GM23338 (cell line): ENCODE results near the gene SLC30A7. TPM values are rescaled to one million over a fixed set of nuclear protein-coding genes. Genes with fewer than 3 reads are reported as not detected.

Source experiments
- ATAC-seq: fragments of 200-7000 bp; cut with Tn5 transposase; 3 replicates; pipeline ENCODE4 v1.9.1; 2020
- DNase-seq: peaks from one replicate; pipeline ENCODE4 v3.0.0-alpha.2; 2015; ENCODE audit warnings: low spot score
- H2AFZ ChIP-seq: fragments of 200-600 bp; sonication (generic); 2 replicates; pipeline ENCODE4 v1.8.0; 2016; ENCODE audit warnings: antibody characterized with exemption, mild to moderate bottlenecking, moderate library complexity
- H3F3A ChIP-seq: fragments of 200-600 bp; sonication (generic); replicated peaks from 2 replicates; pipeline ENCODE4 v1.8.0; 2017; ENCODE audit warnings: antibody characterized with exemption, mixed run types, low read depth
- H3K27ac ChIP-seq: fragments of 200-600 bp; sonication (generic); 2 replicates; pipeline ENCODE4 v1.6.1; 2016; ENCODE audit warnings: low read depth
- H3K27me3 ChIP-seq: fragments of 200-600 bp; sonication (generic); 2 replicates; pipeline ENCODE4 v1.8.0; 2016; ENCODE audit warnings: mild to moderate bottlenecking, mixed run types, moderate library complexity; ENCODE audit not compliant: insufficient read depth
- H3K36me3 ChIP-seq: fragments of 200-600 bp; sonication (generic); 2 replicates; pipeline ENCODE4 v1.8.0; 2016; ENCODE audit warnings: mild to moderate bottlenecking; ENCODE audit not compliant: insufficient read depth
- H3K4me1 ChIP-seq: fragments of 200-600 bp; sonication (generic); 2 replicates; pipeline ENCODE4 v1.8.0; 2016; ENCODE audit warnings: mild to moderate bottlenecking, moderate library complexity; ENCODE audit not compliant: insufficient read depth
- H3K4me2 ChIP-seq: fragments of 200-600 bp; sonication (generic); 2 replicates; pipeline ENCODE4 v1.7.1; 2017; ENCODE audit warnings: mixed run types
- H3K4me3 ChIP-seq: fragments of 200-600 bp; sonication (generic); 2 replicates; pipeline ENCODE4 v1.6.1; 2016; ENCODE audit warnings: mixed run types
- H3K79me2 ChIP-seq: fragments of 200-600 bp; sonication (generic); replicated peaks from 2 replicates; pipeline ENCODE4 v1.8.0; 2017; ENCODE audit warnings: mild to moderate bottlenecking; ENCODE audit not compliant: insufficient read depth
- H3K9me2 ChIP-seq: fragments of 200-600 bp; sonication (generic); 2 replicates; pipeline ENCODE4 v1.8.0; 2017; ENCODE audit not compliant: insufficient read depth
- H4K20me1 ChIP-seq: fragments of 200-600 bp; sonication (generic); replicated peaks from 2 replicates; pipeline ENCODE4 v1.8.0; 2017; ENCODE audit warnings: mild to moderate bottlenecking; ENCODE audit not compliant: insufficient read depth
- H3K27ac Mint-ChIP-seq: 2 replicates; pipeline ENCODE4 v1.8.0; 2020; ENCODE audit warnings: inconsistent platforms, mild to moderate bottlenecking, moderate library complexity, mixed read lengths
- H3K27me3 Mint-ChIP-seq: 3 replicates; pipeline ENCODE4 v1.8.0; 2022; ENCODE audit warnings: low read depth, mild to moderate bottlenecking, moderate library complexity, mixed read lengths, inconsistent platforms; ENCODE audit not compliant: insufficient read depth, poor library complexity
- H3K36me3 Mint-ChIP-seq: 3 replicates; pipeline ENCODE4 v1.8.0; 2021; ENCODE audit warnings: low read depth, mild to moderate bottlenecking, inconsistent platforms, moderate library complexity, mixed read lengths
- H3K4me1 Mint-ChIP-seq: 3 replicates; pipeline ENCODE4 v1.8.0; 2020; ENCODE audit warnings: mild to moderate bottlenecking, inconsistent platforms, mixed read lengths
- H3K4me3 Mint-ChIP-seq: 3 replicates; pipeline ENCODE4 v1.8.0; 2021; ENCODE audit warnings: moderate library complexity, mild to moderate bottlenecking, inconsistent platforms, mixed read lengths
- H3K9me3 Mint-ChIP-seq: 3 replicates; pipeline ENCODE4 v1.8.0; 2020; ENCODE audit warnings: moderate library complexity, mild to moderate bottlenecking, inconsistent platforms, mixed read lengths
- CREB1 ChIP-seq: fragments of 250-450 bp; sonication (Bioruptor Pico); IDR thresholded peaks from 2 replicates; pipeline ENCODE4 v1.5.0; 2020; ENCODE audit warnings: low read depth, mild to moderate bottlenecking, moderate library complexity
- EZH2 ChIP-seq: fragments of 200-600 bp; sonication (generic); IDR thresholded peaks from one replicate; pipeline ENCODE4 v1.8.0; 2017; ENCODE audit warnings: antibody characterized with exemption, mild to moderate bottlenecking, low read depth; ENCODE audit not compliant: unreplicated experiment
- EZH2phosphoT487 ChIP-seq: fragments of 200-600 bp; sonication (generic); IDR thresholded peaks from one replicate; pipeline ENCODE4 v1.8.1; 2018; ENCODE audit warnings: antibody characterized with exemption; ENCODE audit not compliant: unreplicated experiment
- JUNB ChIP-seq: IDR thresholded peaks from one replicate; pipeline ENCODE4 v1.6.1; 2016; ENCODE audit warnings: antibody characterized with exemption; ENCODE audit not compliant: unreplicated experiment
- POLR2AphosphoS5 ChIP-seq: IDR thresholded peaks from 2 replicates; pipeline ENCODE4 v1.6.1; 2016; ENCODE audit warnings: antibody characterized with exemption, low read depth
- ZNF114 ChIP-seq: fragments of 250-450 bp; sonication (Bioruptor Pico); IDR thresholded peaks from 2 replicates; pipeline ENCODE4 v1.5.0; 2020; ENCODE audit warnings: mild to moderate bottlenecking, moderate library complexity
- ZNF462 ChIP-seq: fragments of 250-450 bp; sonication (Bioruptor Pico); IDR thresholded peaks from 2 replicates; pipeline ENCODE4 v1.5.0; 2020; ENCODE audit warnings: mild to moderate bottlenecking, moderate library complexity
- polyA plus RNA-seq: library from polyadenylated mRNA; unstranded; fragments of >200 nt; fragmentation: Nextera tagmentation; extraction: Ambion mirVana; gene quantifications from 2 replicates; pipeline ENCODE4 v1.2.1, GENCODE V29; 2016
- total RNA-seq: library from RNA; depleted of rRNA; stranded (reverse); fragments of >200 nt; shearing (Covaris generic); gene quantifications from 2 replicates; pipeline ENCODE4 v1.2.3, GENCODE V29; 2014

SLC30A7 gene
- total and polyA plus RNA-seq, 2 experiments from 2014 or later, result 9.8 to 25.1 TPM

GRCh38 chr1:101029184-101029583 is 133.3 kb downstream of the SLC30A7 start (continued):
- no peak for TF ChIP-seq ZNF462
- no peak for TF ChIP-seq EZH2phosphoT487
- TF ChIP-seq ZNF114 (CRISPR knock-in tag), result no peak
- no peak for TF ChIP-seq CREB1

GRCh38 chr1:101030881-101031280 is 135.0 kb downstream of the SLC30A7 start:
- no peak for ATAC-seq
- no peak overlapping the region for H3K4me2 ChIP-seq
- no peak overlapping the region for H2AFZ ChIP-seq
- no peak overlapping the region for H3K27ac Mint-ChIP-seq
- no peak overlapping the region for H3K4me3 Mint-ChIP-seq
- no peaks in the 10 kb centered on the region for H3K27me3 Mint-ChIP-seq
- peaks cover 71% of the 10 kb centered on the region for H3K79me2 ChIP-seq
- DNase-seq, result no peak
- no peaks in the 10 kb centered on the region for H3K9me3 Mint-ChIP-seq
- no peaks in the 10 kb centered on the region for H3K27me3 ChIP-seq
- H3F3A ChIP-seq, result no peaks in the 10 kb centered on the region
- no peaks in the 10 kb centered on the region for H3K9me2 ChIP-seq
- peaks cover 10% of the 10 kb centered on the region; the same call in 2 of the 3 replicates for H3K36me3 Mint-ChIP-seq
- H4K20me1 ChIP-seq, result no peaks in the 10 kb centered on the region
- no peak overlapping the region for H3K4me3 ChIP-seq
- no peaks in the 10 kb centered on the region for H3K36me3 ChIP-seq
- no peak overlapping the region for H3K27ac ChIP-seq
- H3K4me1 Mint-ChIP-seq, result peaks cover 19% of the 10 kb centered on the region; the same call in 2 of the 3 replicates
- peaks cover 8% of the 10 kb centered on the region; the same call in 1 of the 2 replicates for H3K4me1 ChIP-seq
- TF ChIP-seq EZH2phosphoT487 (no peak), ZNF462 (no peak), ZNF114 (CRISPR knock-in tag) (no peak), POLR2AphosphoS5 (no peak), JUNB (no peak), EZH2 (no peak)
